NK-92 (cell line): ENCODE results near the gene CD4.
"Not testable (repeated sequence)": the region's sequence is repeated elsewhere in the genome, so short reads cannot be mapped to it uniquely, and the experiment has no call there.

Experiments
- DNase-seq: peaks from one replicate; lab custom pipeline; 2025; ENCODE audit not compliant: unreplicated experiment; lab: John Stamatoyannopoulos, UW

CD4 gene

GRCh38 chr12:6866920-6867412, 77.6 kb downstream of the CD4 start:
- no peak for DNase-seq

- peak; percentile 14 for DNase-seq
Measured at GRCh38 chr12:6867413-6868210, 78.3 kb downstream of the CD4 start, which contains the start of gene TPI1. TSS of gene TPI1 (plus strand) at chr12:6867531. CDS start at chr12:6867567, 36 bp downstream.

GRCh38 chr12:6868211-6869048, 79.1 kb downstream of the CD4 start:
- DNase-seq, result no peak

GRCh38 chr12:6869049-6870021, 80.0 kb downstream of the CD4 start:
- no peak for DNase-seq

- not testable (repeated sequence) for DNase-seq
Measured at GRCh38 chr12:6870304-6870703, 81.0 kb downstream of the CD4 start.
